OCI-LY7 (cell line): ENCODE results near the gene ADD2. TPM values are rescaled to one million over a fixed set of nuclear protein-coding genes. Genes with fewer than 3 reads are reported as not detected.

Experiments
- BruUV-seq: library from RNA; stranded (reverse); fragments of 400-500 nt; replicated peaks from 2 replicates; lab custom pipeline; 2021; lab: Mats Ljungman, UMichigan
- CTCF ChIA-PET: fragments of 300-600 bp; sonication (Branson Sonifier 250); formaldehyde crosslinking; loops from one replicate; lab custom pipeline; 2022; ENCODE audit warnings: antibody characterized with exemption; ENCODE audit not compliant: unreplicated experiment; lab: Charles Lee
- POLR2A ChIA-PET: fragments of 300-600 bp; sonication (Branson Sonifier 250); formaldehyde crosslinking; loops from one replicate; lab custom pipeline; 2022; ENCODE audit warnings: antibody characterized with exemption; lab: Charles Lee
- DNase-seq: peaks from one replicate; pipeline ENCODE4 v3.0.0-alpha.2; 2015; ENCODE audit warnings: low spot score
- H2AFZ ChIP-seq: fragments of 200-600 bp; sonication (generic), shearing (Covaris generic); 2 replicates; pipeline ENCODE4 v1.6.1; 2014; ENCODE audit warnings: mild to moderate bottlenecking, antibody characterized with exemption, low read length, moderate library complexity
- H3K27ac ChIP-seq: fragments of 200-600 bp; sonication (generic); 2 replicates; pipeline ENCODE4 v1.5.1; 2014; ENCODE audit warnings: mixed run types, low read depth, mild to moderate bottlenecking, moderate library complexity, low read length, inconsistent platforms; ENCODE audit not compliant: poor library complexity, severe bottlenecking
- H3K36me3 ChIP-seq: fragments of 200-600 bp; sonication (generic); 2 replicates; pipeline ENCODE4 v1.6.1; 2014; ENCODE audit warnings: mild to moderate bottlenecking, antibody characterized with exemption, low read length, moderate library complexity, mixed read lengths; ENCODE audit not compliant: insufficient read depth
- H3K4me1 ChIP-seq: fragments of 200-600 bp; sonication (generic); 2 replicates; pipeline ENCODE4 v1.5.1; 2014; ENCODE audit warnings: mild to moderate bottlenecking, low read length; ENCODE audit not compliant: insufficient read depth, poor library complexity, severe bottlenecking
- H3K4me2 ChIP-seq: fragments of 200-600 bp; sonication (generic); 2 replicates; pipeline ENCODE4 v1.6.1; 2014; ENCODE audit warnings: mild to moderate bottlenecking, low read length
- H3K4me3 ChIP-seq: fragments of 200-600 bp; sonication (generic); 2 replicates; pipeline ENCODE4 v1.5.1; 2014; ENCODE audit warnings: mild to moderate bottlenecking, low read depth, low read length; ENCODE audit not compliant: poor library complexity, severe bottlenecking
- H3K79me2 ChIP-seq: fragments of 200-600 bp; sonication (generic); 2 replicates; pipeline ENCODE4 v1.6.1; 2016; ENCODE audit warnings: low read depth, mild to moderate bottlenecking, low read length, moderate library complexity, mixed read lengths; ENCODE audit not compliant: insufficient read depth
- H3K9me2 ChIP-seq: fragments of 200-600 bp; sonication (generic); 2 replicates; pipeline ENCODE4 v1.6.1; 2016; ENCODE audit warnings: mild to moderate bottlenecking, low read length, mixed read lengths; ENCODE audit not compliant: insufficient read depth
- H3K9me3 ChIP-seq: fragments of 200-600 bp; sonication (generic); 2 replicates; pipeline ENCODE4 v1.6.1; 2014; ENCODE audit warnings: mild to moderate bottlenecking, mixed run types, low read length, mixed read lengths
- H4K20me1 ChIP-seq: fragments of 200-600 bp; sonication (generic); 2 replicates; pipeline ENCODE4 v1.6.1; 2014; ENCODE audit warnings: mild to moderate bottlenecking, antibody characterized with exemption, low read length, moderate library complexity, mixed read lengths; ENCODE audit not compliant: insufficient read depth
- CTCF ChIP-seq: fragments of 200-600 bp; sonication (generic); conservative IDR thresholded peaks from 2 replicates; pipeline ENCODE4 v1.5.1; 2014; ENCODE audit warnings: mild to moderate bottlenecking, antibody characterized with exemption, low read length, moderate library complexity, mixed read lengths
- EZH2phosphoT487 ChIP-seq: fragments of 200-600 bp; sonication (generic); IDR thresholded peaks from 2 replicates; pipeline ENCODE4 v1.6.1; 2018; ENCODE audit warnings: low read depth, borderline replicate concordance, mild to moderate bottlenecking, mixed run types, antibody characterized with exemption, low read length, moderate library complexity, mixed read lengths
- intact Hi-C: fragments of 100-400 bp; cut with micrococcal nuclease; formaldehyde crosslinking; loops from one replicate; pipeline ENCODE4 v1.10.0; 2022; ENCODE audit not compliant: unreplicated experiment
- total RNA-seq, 2 experiments: library from RNA; depleted of rRNA in 1 of 2; stranded (reverse); fragments of >200 nt in 1 of 2; shearing (Covaris generic) in 1 of 2; gene quantifications; 2 replicates each; pipeline ENCODE4 v1.2.3, GENCODE V29; 2014 to 2022

ADD2 gene
- total RNA-seq, 2 experiments from 2014 or later = not detected

- no peak overlapping the region for H3K4me2 ChIP-seq
- H3K4me1 ChIP-seq = no peaks in the 10 kb centered on the region
- TF ChIP-seq CTCF = no peak
- no peak for TF ChIP-seq EZH2phosphoT487
- no peak overlapping the region for H3K4me3 ChIP-seq
- no peaks in the 10 kb centered on the region for H3K9me2 ChIP-seq
- no peak overlapping the region for H2AFZ ChIP-seq
- H3K27ac ChIP-seq = no peak overlapping the region
- no peak for DNase-seq
- intact Hi-C loops = no loop called here
- no peaks in the 10 kb centered on the region for H3K36me3 ChIP-seq
- POLR2A ChIA-PET = interaction anchor here (0.8 to 1.0 kb wide), 2 partner anchors 9 to 12 kb away, joined by 3 read pairs; no protein-coding TSS in a partner anchor
- no peaks in the 10 kb centered on the region for H4K20me1 ChIP-seq
- CTCF ChIA-PET = no interaction called here
- H3K9me3 ChIP-seq = no peaks in the 10 kb centered on the region
- BruUV-seq = no TSS peak
- no peaks in the 10 kb centered on the region for H3K79me2 ChIP-seq
Observed at GRCh38 chr2:70766357-70767078, 1.5 kb downstream of the ADD2 start.

GRCh38 chr2:70765507-70765906 lies 2.5 kb downstream of the ADD2 start:
- no peak for TF ChIP-seq EZH2phosphoT487
- no peak for TF ChIP-seq CTCF

GRCh38 chr2:70759446-70759845 lies 8.6 kb downstream of the ADD2 start:
- no peaks in the 10 kb centered on the region for H3K4me1 ChIP-seq
- no peak overlapping the region for H3K4me2 ChIP-seq
- CTCF ChIA-PET = no interaction called here
- intact Hi-C loops = no loop called here
- H3K36me3 ChIP-seq = no peaks in the 10 kb centered on the region
- no peaks in the 10 kb centered on the region for H3K9me3 ChIP-seq
- H2AFZ ChIP-seq = no peak overlapping the region
- no peaks in the 10 kb centered on the region for H4K20me1 ChIP-seq
- no peaks in the 10 kb centered on the region for H3K9me2 ChIP-seq
- POLR2A ChIA-PET = no interaction called here
- H3K79me2 ChIP-seq = no peaks in the 10 kb centered on the region
- H3K4me3 ChIP-seq = no peak overlapping the region
- no peak for TF ChIP-seq CTCF
- no peak for TF ChIP-seq EZH2phosphoT487
- H3K27ac ChIP-seq = no peak overlapping the region
- no TSS peak for BruUV-seq
- DNase-seq = no peak

More at GRCh38 chr2:70765507-70765906, 2.5 kb downstream of the ADD2 start:
- intact Hi-C loops = no loop called here
- DNase-seq = no peak
- H3K4me3 ChIP-seq = no peak overlapping the region
- no peaks in the 10 kb centered on the region for H3K4me1 ChIP-seq
- no TSS peak for BruUV-seq
- CTCF ChIA-PET = no interaction called here
- no peaks in the 10 kb centered on the region for H3K9me3 ChIP-seq
- H3K27ac ChIP-seq = no peak overlapping the region
- no peak overlapping the region for H3K4me2 ChIP-seq
- no peak overlapping the region for H2AFZ ChIP-seq
- H4K20me1 ChIP-seq = no peaks in the 10 kb centered on the region
- H3K36me3 ChIP-seq = no peaks in the 10 kb centered on the region
- no peaks in the 10 kb centered on the region for H3K79me2 ChIP-seq
- no peaks in the 10 kb centered on the region for H3K9me2 ChIP-seq
- POLR2A ChIA-PET = interaction anchor here (0.6 kb wide), 1 partner anchor 185 kb away, joined by 3 read pairs; no protein-coding TSS in a partner anchor
